ENCODE results near the gene SGK1.
"Not testable (repeated sequence)": the region's sequence is repeated elsewhere in the genome, so short reads cannot be mapped to it uniquely, and the experiment has no call there.

The SGK1 gene

GRCh38 chr6:134326192-134326591, 8.3 kb upstream of the SGK1 start:
- DNase-seq, result not testable (repeated sequence)

GRCh38 chr6:134324766-134325165, 6.9 kb upstream of the SGK1 start:
- no peak for DNase-seq

GRCh38 chr6:134324141-134324540, 6.2 kb upstream of the SGK1 start:
- DNase-seq, result no peak

GRCh38 chr6:134323698-134324097, 5.8 kb upstream of the SGK1 start:
- DNase-seq, result no peak

- DNase-seq, result no peak
Measured at GRCh38 chr6:134323294-134323693, 5.4 kb upstream of the SGK1 start.

- no peak for DNase-seq
Measured at GRCh38 chr6:134322216-134322615, 4.3 kb upstream of the SGK1 start.

GRCh38 chr6:134321246-134321645, 3.3 kb upstream of the SGK1 start:
- DNase-seq, result no peak

- DNase-seq, result not testable (repeated sequence)
Measured at GRCh38 chr6:134319686-134320085, 1.8 kb upstream of the SGK1 start.

GRCh38 chr6:134318974-134319281, 1.0 kb upstream of the SGK1 start:
- DNase-seq, result no peak

GRCh38 chr6:134318236-134318973, 493 bp upstream of the SGK1 start:
- DNase-seq, result peak in 1 of 3 experiments; percentile 72

GRCh38 chr6:134316733-134317431, 1.0 kb downstream of the SGK1 start:
- peak in 1 of 3 experiments; percentile 11 for DNase-seq

DNA sequence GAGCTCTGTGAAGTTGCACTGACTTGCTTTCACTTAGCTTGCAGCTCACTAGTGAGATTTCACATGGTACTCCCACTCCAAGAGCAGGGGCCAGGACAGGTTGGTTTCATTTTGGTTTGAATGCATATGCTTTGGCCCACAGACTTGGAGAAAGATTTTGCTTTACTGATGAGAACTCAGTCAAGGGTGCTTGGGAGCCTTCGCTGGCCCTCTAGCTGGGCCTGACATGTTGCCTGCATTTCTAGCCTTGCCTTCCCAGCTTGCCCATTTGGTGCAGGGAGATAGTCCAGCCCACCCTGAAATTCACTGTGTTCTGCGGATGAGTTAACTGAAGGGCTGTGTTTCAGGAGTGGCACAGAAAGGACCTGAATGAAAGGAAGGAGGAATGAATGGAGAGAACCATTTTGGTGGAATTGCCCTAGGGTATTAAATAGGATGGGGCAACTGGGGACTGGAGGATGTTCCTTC, 1.9 kb downstream of the SGK1 start:
- no peak for DNase-seq

GRCh38 chr6:134315189-134315588, 2.7 kb downstream of the SGK1 start:
- no peak for DNase-seq

DNA sequence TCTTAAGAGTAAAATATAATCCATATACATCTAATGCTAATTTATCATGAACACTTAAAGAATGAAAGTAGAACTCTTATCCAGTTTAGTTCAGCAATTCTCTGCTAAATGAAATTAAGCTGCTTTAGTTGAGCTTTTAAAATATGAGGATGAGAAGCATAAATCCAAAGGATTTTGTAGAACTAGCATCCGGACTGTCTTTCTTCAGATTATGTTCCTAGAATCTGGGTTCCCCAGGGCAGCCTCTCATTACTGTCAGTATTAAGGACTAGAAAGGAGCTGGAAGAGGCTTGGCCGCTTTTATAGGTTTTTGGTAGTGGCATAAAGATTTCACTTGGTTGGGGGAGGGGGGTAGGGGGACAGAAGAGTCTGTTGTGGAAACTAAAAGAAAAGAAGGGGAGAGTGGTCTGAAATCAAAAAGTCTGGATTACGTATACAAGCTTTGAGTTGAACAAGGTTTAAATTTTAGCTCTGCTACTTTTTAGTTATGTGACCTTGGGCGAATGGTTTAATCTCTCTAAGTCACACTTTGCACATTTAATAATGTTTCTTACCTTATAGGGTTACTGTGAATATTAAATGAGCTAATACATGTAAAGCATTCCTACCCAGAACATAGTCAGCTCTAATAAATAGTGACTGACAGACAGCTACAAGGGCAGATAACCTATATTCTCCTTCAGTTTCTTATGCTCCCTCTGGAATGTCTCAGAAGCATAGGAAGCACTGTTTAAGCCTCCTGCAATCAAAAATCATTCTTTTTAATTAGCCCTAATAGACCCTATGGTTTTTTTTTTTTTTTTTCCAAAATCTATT, 3.7 kb downstream of the SGK1 start:
- DNase-seq, result no peak

DNA sequence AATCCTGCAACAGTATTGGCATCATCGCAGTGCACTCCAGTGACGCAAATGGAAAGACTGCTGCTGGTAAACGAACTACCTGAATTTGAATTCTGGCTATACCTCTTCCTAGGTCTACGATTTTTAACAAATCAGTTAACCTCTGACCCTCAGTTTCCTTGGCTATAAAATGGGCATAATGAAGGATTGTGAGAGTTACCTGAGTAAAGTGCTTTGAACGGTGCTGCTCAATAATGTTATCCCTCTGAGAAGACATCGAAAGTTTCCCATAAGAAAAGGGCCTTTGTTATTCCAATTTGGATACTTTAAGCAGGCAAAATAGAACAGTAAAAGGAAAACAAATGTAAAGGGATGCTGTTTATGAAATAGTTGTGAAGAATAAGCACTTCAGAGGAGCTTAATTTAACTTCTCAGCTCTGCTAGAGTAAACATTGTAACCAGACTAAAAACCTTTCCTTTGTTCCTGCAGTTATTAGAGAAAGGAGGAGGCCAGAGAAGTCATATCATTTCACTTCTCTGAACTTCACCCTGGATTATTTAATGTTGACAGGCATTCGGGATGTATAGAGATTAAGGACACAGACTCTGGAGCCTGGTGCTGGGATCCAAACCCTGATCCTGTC, 5.8 kb downstream of the SGK1 start:
- DNase-seq, result no peak

DNA sequence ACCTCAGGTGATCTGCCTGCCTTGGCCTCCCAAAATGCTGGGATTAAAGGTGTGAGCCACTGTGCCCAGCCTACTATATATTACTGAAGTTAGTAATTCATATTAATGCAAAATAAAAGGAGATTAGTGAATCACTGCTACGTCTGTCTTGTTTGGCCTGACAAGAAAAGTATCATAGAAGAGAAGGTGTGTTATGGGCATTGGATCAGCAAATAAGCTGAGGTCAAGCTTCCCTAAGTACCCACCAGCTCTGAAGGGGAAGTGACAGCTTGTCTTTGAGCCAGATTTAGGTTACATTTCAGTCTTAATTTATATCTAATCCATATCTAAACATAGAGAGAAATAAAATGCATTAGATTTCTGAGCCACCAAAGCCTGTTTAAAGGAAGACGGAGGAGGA, 7.1 kb downstream of the SGK1 start:
- no peak for DNase-seq

DNA sequence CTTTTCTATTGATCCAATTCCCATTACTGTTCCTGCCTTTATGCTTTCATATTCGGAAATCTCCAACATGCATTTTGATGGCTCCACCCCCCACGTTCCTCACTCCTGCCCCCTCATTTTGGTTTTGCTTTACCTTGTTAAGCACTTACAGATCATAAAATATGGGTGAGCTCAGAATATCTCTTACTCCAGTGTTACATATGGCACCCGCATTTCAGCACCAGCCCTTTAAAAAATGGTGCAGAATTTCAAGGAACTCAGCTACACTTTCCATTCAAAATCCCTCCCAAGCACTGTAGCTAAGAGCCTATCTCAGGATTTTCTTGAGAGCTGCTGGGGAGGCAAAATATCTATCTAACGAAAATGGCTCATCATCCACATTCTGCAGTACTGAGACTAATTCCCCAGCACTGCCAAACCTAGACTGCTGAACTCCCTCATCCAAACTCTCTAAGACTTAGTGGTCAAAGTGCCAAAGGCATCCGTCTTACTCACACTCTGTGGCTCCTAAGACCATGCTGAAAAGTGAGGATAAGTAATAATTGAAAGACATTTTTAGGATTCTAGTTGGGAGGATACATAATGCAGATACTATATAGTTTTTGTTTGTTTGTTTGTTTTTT, 7.8 kb downstream of the SGK1 start:
- DNase-seq, result no peak

- DNase-seq, result no peak
Measured at GRCh38 chr6:134309227-134309626, 8.7 kb downstream of the SGK1 start.

GRCh38 chr6:134308800-134309199, 9.1 kb downstream of the SGK1 start:
- DNase-seq, result no peak

DNA sequence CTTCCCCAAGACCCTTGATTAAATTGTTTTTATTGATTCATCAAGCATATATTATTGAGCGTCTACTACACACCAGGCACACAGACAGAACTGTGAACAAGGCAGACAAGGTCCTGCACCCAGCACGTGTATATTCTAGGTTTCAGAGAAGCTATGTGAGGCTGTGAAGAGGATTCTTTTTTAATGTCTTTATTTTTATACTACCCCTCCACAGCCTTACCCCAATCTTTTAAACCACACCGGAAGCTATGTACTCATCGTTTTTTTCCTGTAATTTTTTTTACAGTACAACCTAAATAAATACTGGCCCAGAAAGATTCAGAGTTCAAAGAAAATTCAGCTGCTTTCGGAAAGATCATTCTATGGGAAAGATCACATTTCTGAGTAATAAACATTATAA, 10.0 kb downstream of the SGK1 start:
- DNase-seq, result no peak

DNA sequence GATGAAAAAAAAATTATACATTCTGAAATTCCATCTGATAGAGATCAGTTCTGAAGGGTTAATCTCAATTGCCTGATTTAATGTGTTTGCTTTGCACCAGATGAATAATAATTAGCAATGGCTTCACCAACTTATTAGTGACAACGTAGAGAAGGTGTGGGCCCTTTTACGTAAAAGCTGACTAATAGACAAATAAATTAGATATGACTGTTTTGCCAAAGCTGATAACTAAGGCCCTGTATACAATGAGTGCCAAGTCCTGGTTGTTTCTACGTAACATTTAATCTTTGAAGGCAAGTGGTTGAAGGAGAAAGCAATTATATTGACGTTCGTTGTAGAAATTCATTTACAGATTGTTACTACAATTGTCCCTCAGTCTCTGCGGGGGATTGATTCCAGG, 10.8 kb downstream of the SGK1 start:
- DNase-seq, result peak in 1 of 3 experiments; percentile 24

DNA sequence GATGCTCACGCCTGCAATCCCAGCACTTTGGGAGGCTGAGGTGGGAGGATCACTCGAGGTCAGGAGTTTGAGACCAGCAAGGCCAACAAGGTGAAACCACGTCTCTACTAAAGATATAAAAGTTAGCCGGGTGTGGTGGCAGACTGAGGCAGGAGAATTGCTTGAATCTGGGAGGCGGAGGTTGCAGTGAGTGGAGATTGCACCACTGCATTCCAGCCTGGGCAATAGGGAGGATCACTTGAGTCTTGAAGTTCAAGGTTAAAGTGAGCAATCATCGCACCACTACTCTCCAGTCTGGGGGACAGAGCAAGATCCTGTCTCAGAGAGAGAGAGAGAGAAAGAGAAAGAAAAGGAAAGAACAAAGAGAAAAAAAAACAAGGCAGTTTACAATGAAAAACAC, 13.5 kb downstream of the SGK1 start:
- not testable (repeated sequence) for DNase-seq

GRCh38 chr6:134303891-134304290, 14.0 kb downstream of the SGK1 start:
- no peak for DNase-seq

Measured in NCI-H1417 (cell line).